Fibroblast of mammary gland (primary cell): ENCODE measurements around the gene RFX3.

Experiments
- DNase-seq: peaks from one replicate; pipeline ENCODE4 v3.0.0-alpha.2; 2010; ENCODE audit warnings: low read depth
- H3K4me3 ChIP-seq: 2 replicates; pipeline ENCODE4 v1.5.1; 2011; ENCODE audit warnings: low read depth, mild to moderate bottlenecking, low read length, moderate library complexity; ENCODE audit not compliant: control insufficient read depth
- CTCF ChIP-seq: conservative IDR thresholded peaks from 2 replicates; pipeline ENCODE4 v1.5.1; 2011; ENCODE audit warnings: low read depth, low read length, inconsistent platforms; ENCODE audit not compliant: control insufficient read depth, insufficient read depth

Gene RFX3

GRCh38 chr9:3191715-3192114 lies 334.1 kb downstream of the RFX3 start:
- H3K4me3 ChIP-seq = no peak overlapping the region
- TF ChIP-seq CTCF = no peak
- DNase-seq = no peak

GRCh38 chr9:3189113-3189861 lies 336.5 kb downstream of the RFX3 start:
- no peak for DNase-seq
- no peak overlapping the region for H3K4me3 ChIP-seq
- no peak for TF ChIP-seq CTCF

- H3K4me3 ChIP-seq = no peak overlapping the region
- no peak for TF ChIP-seq CTCF
- no peak for DNase-seq
Measured at GRCh38 chr9:3186751-3187150, 339.1 kb downstream of the RFX3 start.

- peak overlapping the region; percentile 32 for H3K4me3 ChIP-seq
- peak; percentile 20 for TF ChIP-seq CTCF
- peak; percentile 27 for DNase-seq
Measured at GRCh38 chr9:3181049-3181953, 344.5 kb downstream of the RFX3 start.

- DNase-seq = no peak
- no peak for TF ChIP-seq CTCF
- peak overlapping the region; percentile 32 for H3K4me3 ChIP-seq
Measured at GRCh38 chr9:3180696-3181048, 345.1 kb downstream of the RFX3 start.

- TF ChIP-seq CTCF = no peak
- H3K4me3 ChIP-seq = no peak overlapping the region
Measured at GRCh38 chr9:3179711-3180110, 346.1 kb downstream of the RFX3 start.

More at GRCh38 chr9:3179711-3180110, 346.1 kb downstream of the RFX3 start:
- peak; percentile 75 for DNase-seq
